Measurements from ENCODE around the gene GPR15LG.

Gene GPR15LG

DNA sequence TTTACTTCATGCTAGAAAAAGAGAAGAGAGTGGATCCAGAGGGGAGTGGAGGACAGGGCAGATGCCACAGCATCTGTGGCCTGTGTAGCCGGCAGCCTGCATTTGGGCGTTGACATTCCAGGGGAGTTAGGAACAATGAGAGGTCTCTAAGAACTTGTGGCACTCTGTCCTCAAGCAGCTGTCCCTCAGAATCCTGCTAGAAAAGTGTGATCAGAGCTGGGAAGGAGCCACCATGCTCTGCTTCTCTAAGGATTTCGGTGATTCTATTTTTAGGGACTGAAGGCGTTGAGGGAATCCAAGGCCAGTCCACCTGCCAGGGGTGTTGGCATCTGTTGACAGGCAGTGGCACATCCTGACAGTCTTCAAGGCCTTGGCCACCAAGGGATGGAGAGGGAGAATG lies 44.1 kb downstream of the GPR15LG start:
- DNase-seq = no peak

- no peak for DNase-seq
These were observed 48.3 kb downstream of the GPR15LG start for GRCh38 chr10:84221916-84222315.

DNA sequence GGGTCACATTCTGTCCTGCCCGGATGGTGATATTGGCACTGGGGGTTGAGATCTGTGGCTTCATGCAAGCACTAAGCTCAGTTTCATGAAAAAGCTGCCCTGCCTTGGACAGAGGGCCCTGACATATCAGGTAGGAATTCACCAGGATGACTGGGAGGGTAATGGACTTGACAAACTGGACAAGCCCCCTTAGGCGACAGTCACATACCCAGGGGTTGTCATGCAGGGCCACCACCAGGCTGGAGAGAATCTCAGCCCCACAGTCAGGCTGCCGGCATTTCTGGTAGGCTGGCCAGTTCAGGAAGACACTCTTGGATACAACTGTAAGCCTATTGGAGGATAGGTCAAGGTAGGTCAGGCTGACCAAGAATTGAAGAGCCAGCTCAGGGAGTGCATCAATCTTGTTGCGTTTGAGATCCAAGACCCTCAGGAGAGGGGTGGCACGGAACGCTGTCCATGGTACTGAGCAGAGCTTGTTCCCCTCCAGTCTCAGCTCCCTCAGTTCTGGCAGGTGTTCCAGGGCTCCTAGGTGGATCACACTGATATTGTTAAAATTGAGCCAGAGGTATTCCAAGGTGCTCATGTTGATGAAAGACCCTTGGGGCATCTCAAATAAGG lies 50.9 kb downstream of the GPR15LG start:
- no peak for DNase-seq

DNA sequence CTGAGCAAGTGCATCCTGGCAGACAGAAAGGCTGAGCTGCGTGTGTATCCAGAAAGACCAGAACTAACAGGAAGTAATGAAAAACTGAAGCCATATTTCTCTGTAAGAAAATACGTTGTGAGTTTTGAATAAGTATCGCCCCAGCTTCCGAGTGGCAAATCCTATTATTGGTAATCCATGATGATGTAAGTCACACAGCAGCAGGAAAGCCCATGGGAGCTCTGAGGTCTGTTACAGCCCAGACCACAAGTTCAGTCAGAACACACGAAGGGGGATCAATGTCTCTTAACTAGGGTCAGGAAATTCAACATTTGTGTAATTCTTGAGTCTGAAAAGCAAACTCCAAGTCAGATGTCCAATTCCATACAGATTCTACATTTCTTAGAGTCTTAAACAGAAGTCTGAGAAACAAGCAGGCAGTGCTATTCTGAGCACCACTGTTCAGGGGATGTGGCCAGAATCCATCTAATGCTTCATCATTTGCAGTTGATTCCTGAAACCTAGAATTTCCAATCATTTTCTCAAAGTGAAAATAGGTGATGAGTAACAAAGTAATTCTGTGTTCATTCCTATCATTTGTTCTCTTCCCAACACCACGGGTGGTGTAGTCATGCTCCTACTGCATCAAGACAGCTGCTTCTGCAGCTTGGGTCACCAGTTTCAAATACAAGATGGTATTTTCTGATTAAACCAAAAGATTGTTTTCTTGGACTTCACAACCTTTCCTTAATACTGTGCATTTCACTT lies 52.0 kb downstream of the GPR15LG start, which contains the start of gene LRIT2:
LRIT2 (minus strand) TSS at position 118 of the 747 bp plus-strand sequence; CDS start at position 94, 24 bp downstream.
- DNase-seq = no peak

GRCh38 chr10:84226616-84227015 lies 53.0 kb downstream of the GPR15LG start:
- no peak for DNase-seq

DNA sequence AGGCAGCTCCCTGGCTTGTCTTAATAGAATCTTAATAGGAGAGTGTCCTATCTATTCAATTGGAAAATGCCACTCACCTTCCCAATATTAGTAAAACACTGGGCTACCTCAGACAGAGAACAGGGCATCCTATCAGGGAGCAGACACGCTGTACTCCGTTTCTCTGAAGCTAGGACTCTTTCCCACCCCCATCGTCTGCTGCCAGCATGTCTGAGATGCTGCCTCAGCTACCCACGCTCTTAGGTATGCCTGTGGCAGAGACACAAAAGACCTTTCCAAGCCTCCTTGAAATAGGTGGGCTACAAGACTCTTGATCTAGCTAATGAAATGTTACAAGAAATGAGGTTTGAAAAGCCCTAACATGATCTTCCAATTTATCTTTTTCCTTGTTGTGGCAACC lies 54.2 kb downstream of the GPR15LG start:
- no peak for DNase-seq

GRCh38 chr10:84230359-84230758 lies 56.8 kb downstream of the GPR15LG start:
- no peak for DNase-seq

DNA sequence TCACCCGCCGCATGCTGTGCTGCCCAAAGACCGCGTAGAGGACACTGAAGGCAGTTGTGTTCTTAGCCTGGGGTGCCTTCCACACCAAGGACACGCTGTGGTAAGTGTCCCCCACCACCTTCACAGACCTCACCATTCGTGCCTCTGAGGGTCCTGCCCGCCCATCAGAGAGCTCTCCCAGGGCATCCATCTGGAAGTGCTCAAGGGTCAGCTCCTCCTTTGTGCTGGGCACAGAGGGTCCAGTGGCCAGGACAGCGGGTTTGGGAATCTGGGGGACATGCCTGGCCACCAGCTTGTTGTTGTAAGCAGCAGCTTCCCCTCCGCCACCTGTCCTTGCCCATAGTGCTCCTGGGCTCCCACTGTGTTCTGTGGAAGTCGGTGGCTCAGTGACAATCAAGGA lies 58.8 kb downstream of the GPR15LG start:
- no peak for DNase-seq

- DNase-seq = no peak
These were observed 60.3 kb downstream of the GPR15LG start for GRCh38 chr10:84233940-84234339.

DNA sequence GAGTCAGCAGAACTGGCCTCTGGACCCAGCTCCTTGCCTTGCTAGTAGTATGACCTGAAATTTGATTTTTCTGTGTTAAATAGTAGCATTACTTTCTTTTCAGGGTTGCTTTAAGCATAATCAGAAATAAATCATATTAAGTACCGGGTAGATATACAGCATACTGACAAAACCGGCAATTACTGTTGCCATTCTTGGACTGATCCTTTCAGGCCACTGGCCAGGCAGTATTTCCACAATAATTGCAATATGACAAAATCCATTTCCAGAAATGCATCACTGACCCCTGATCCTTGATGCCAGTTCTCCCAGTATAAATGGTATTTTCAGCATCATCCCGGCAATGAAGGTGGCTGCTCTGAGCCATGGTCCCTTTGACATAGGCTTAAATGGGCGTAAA lies 60.9 kb downstream of the GPR15LG start:
- DNase-seq = no peak
